ENCODE measurements around the gene ALKBH6.

DNA sequence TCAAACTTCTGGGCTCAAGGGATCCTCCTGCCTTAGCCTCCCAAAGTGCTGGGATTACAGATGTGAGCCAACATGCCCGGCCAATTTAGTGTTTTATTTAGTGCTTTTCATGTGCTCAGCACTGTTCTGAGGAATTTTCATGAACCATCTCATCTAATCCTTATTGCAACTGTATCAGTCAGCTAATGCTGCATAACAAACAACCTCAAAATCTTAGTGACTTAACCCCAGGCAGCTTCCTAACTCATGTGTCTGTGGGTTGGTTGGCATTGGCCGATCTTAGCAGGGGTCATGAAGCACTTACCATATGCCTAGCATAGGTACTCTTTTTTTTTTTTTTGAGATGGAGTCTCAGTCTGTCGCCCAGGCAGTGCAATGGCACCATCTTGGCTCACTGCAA is 25.2 kb downstream of the ALKBH6 start:
- TF ChIP-seq POLR2AphosphoS5 (IDR thresholded peaks at IDR 0.05) = no peak
- TF ChIP-seq, protein P1, sequence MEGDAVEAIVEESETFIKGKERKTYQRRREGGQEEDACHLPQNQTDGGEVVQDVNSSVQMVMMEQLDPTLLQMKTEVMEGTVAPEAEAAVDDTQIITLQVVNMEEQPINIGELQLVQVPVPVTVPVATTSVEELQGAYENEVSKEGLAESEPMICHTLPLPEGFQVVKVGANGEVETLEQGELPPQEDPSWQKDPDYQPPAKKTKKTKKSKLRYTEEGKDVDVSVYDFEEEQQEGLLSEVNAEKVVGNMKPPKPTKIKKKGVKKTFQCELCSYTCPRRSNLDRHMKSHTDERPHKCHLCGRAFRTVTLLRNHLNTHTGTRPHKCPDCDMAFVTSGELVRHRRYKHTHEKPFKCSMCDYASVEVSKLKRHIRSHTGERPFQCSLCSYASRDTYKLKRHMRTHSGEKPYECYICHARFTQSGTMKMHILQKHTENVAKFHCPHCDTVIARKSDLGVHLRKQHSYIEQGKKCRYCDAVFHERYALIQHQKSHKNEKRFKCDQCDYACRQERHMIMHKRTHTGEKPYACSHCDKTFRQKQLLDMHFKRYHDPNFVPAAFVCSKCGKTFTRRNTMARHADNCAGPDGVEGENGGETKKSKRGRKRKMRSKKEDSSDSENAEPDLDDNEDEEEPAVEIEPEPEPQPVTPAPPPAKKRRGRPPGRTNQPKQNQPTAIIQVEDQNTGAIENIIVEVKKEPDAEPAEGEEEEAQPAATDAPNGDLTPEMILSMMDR (IDR thresholded peaks at IDR 0.05) = no peak
